COLO829 (cell line): ENCODE results near the gene DEGS2.

ENCODE experiments used
- DNase-seq: peaks from one replicate; pipeline ENCODE4 v3.0.0; 2012; ENCODE audit warnings: low spot score

Gene DEGS2

DNA sequence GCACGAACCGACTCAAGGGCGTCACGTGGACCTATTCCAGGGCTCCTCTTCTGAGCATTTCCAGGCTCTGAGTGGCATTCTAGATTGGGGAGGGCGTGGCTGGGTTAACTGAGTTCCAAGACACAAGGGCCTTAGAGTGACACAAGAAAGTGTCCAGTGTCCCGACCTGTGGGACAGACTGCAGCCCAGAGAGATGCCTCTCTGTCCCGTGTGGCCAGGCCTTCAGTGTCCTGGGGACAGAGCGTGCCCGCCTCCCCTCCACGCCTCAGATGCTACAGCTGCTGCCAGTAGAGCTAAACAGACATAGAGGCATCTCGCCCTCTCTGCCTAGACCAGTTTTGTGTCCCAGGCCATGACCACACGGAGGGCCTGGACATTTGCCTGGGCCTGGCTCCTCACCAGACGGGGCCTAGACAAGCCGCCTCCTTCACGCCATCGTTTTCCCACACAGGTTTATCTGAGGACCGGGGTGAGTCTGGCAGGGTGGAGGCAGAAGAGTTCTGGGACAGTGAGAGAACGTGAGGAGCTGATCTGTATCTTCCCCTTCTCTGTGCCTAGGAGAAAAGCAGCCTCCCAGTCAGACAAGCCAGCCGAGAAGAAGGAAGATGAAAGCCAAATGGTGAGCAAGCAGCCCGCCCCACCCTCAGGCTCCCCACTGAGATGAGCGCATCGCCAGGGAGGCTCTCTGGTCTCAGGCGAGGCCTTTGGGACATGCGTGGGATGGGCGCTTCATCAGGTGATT, 27.1 kb downstream of the DEGS2 start:
- no peak for DNase-seq

DNA sequence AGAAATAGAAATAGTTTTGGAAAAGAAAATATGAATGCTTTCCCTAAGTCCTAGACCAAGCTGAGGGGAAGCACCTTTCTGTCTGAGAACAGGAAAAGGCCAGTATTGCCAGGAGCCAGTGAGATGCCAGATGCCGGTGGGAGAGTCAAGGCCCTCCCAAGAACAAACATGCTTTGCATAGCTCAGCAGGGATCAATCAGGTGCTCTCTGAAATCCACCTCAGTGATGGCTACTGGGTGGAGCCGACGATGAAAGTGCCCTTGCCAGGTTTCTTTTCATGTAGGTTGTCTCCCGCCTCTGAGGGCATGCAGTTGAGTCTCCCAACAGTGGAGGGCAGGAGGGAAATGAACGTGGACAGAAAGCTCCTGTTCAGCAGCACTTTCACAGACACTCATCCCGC, 28.3 kb downstream of the DEGS2 start:
- DNase-seq, result no peak

DNA sequence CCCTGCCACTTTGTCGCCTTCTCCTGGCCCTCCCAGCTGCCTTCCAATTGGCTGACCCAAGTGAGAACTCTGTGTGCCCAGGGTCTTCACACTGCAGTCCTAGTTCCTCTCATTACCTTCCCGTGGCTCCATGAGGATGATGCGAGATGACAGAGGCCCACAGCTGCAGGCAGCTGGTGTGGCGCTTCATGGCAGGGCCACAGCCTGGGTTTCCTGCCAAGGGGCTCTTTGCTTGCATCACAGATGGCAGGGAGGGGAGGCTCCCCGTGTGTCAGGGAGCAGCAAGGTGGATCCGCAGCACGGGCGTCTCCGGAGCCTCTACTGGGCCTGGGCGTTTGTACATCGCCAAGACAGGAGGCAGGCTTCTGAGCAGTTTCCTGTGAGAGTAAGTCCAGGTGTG, 28.9 kb downstream of the DEGS2 start:
- no peak for DNase-seq

DNA sequence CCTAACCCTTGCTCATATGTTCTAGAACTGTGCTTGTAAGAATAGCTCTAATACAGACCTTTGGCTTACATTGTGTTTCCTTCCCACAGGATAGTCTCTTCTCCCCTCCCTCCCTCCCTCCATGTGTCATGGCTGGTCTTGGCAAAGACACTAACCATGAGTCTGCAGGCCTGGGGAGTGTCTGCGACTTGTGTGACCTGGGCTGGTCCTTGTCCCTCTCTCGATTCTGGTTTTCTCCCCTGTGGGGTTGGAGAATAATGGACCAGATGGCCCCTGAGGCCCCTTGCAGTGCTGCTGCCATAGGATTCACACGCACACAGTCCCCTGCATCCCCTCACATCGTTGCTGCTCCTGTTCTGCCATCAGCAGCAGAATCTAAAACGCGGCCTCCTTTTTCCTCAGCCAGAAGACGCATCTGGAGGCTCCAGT, 30.3 kb downstream of the DEGS2 start:
- no peak for DNase-seq

DNA sequence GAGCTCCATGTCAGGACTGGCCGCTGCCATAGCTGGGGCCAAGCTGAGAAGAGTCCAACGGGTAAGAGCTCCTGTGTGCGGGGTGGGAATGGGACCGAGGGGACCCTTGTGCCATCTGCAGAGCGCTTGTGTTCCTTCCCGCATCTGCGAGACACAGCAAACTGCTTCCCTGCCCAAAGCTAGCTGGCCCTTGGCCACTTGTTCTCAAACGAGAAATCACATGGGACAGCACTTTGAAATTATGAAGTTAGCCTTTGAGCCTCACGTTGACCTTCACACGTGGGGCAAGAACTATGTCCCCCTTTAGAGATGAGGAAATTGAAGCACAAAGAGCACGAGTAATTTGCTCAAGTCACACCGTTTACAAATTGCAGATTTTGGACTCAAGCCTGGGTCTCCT, 30.8 kb downstream of the DEGS2 start:
- no peak for DNase-seq

DNA sequence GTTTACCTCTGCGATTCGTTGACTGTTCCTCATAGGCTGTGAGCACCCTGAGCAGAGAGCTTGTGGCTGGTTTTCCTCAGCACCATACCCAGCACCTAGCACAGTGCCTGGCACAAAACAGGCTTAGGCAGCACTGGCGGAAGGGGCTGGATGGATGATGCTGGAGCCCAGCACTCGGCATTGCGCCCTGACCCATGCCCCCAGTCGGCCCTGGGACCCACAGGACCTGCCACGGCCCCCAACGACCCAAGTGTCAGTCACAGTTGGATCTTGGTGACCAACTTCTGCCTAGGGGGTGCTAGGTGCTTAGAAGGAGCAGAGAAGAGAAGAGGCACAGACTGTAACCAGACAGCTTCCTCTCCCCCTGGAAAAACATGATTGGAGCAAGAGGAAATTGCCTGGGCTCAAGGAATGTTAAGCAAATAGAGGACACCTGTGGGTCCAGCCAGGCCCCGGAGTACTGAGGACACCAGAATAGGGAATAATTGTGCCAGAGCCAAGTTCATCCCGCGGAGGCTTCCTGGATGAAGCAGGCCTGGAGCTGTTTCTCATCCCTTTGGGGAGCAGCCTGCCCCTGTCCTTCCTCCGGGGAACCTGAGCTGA, 31.5 kb downstream of the DEGS2 start:
- no peak for DNase-seq

DNA sequence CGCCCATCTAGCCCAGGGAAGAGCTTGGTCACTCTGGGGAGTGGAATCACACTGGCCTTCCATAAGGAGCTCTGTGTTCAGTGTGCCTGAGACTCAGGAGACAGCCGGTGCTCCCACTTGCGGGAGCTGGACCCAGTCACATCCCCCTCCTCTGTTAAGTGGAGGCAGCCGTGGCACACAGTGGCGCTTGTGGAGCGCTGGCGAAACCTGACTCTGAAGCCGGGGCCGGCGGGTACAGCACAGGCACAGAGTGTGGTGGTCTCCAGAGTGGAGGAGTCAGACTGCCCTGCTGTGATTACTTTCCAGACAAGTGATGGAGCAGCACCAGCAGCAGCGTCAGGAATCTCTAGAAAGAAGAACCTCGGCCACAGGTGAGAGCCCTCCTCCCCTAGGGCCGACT, 33.0 kb downstream of the DEGS2 start:
- DNase-seq, result no peak

DNA sequence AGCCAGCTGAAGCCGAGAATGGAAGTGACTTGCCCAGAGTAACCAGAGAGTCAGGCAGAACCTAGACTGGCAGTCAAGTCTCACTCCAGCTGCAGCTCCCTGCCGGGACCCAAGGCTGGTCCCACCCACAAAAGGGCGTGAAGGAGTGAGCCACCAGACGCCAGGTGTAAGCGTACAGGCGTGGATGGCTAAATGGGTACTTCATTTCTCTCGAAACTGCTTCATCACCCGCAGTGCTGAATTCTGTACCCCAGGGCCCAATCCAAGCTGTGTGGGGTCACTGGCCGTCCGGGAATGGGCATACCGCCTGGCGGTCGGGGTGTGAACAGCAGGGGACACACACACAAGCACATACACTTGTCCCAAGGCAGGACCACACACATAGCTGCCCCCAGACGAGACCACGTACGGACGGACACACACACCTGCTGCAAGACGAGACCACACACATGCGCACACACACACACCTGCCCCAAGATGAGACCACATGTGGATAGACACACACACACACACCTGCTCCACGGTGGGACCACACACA, 34.8 kb downstream of the DEGS2 start:
- no peak for DNase-seq

DNA sequence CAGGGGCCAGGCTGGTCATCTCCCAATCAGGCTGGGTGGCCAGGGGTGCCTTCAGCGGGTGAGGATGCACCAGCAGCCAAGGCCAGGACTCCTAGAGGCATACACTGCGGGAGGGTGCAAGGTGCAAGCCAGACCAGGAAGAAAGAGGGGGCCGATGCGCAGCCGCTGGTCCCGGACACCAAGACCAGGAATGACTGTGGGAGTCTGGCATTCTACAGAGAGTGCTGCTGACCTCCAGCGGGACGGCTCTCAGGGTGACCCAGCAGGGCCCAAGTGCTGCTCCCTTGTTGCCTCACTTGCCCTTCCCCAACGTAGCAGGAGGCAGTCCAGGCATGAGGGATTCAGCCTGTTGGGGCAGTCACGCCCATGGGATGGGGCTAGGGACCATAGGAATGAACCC, 35.8 kb downstream of the DEGS2 start:
- DNase-seq, result no peak

DNA sequence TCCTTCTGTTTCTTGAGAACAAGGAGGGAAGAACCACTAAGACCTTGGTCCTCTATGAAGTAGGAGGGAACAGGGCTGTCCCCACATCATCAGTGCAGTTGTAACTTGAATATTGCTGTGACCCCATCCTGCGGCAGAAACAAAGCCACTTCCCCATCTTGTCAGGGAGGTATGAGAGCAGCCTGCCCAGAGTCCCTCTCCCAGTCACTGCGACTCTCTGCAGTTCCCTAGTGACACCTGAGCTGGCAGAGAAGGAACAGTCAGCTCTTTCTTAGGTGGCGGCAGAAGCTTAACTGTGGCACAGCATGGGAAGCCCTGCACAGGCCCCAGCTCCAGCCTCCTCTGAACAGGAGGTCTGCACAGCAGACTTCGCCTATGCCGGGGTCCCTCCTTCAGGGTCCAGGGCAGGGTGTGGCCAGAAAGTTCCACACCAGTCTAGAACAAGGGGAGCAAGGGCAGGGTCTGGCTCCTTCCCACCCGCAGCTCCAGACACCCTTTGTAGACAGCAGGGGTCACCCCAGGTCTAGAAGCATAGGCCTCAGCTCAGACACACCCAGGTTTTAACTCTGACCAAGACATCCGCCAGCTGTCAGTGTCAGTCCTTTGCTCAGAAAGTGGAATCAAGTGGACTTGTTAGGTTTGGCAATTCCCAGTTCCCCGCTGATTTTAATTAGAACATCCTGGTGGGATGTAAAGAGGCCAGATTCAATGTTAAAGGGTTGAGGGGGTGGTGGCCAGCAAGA, 36.8 kb downstream of the DEGS2 start:
- DNase-seq, result no peak

DNA sequence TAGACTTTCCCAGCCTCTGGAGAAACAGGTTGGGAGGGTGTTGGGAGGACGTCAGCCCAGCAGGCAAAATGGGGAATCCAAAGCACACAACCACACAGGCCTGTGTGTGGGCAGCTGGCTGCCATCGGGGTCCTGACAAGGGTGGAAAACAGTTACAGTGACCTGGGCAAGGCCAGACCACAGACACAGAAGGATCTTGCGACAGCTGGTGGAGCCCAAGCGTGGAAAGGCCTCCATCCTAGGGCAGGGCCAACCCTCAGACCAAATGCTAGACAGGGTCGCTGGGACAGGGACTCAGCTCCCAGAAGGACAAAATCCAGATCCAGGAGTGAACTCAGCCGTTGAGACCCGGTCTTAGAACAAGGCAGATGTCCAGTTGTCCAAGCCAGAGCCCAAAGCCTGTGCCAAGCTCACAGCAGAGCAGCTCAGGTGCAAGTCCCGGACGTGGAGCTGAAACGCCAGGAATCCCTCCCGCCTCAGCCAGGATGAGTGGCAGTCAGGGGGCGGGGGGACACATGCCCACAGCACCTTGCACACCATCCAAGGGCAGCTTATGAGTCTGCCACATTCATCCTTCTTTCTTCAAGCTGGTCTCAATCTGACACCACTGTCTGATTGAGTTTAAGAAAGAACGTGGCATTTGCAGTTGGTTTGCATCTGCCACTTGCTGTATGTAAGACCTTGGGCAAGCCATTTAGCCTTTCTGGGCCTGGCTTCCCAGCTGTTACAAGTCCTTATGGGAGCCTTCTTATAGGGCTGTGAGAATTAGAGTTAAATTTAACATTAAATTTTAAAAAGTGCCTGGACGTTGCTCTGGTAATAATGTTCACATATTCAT, 37.6 kb downstream of the DEGS2 start:
- DNase-seq, result no peak

DNA sequence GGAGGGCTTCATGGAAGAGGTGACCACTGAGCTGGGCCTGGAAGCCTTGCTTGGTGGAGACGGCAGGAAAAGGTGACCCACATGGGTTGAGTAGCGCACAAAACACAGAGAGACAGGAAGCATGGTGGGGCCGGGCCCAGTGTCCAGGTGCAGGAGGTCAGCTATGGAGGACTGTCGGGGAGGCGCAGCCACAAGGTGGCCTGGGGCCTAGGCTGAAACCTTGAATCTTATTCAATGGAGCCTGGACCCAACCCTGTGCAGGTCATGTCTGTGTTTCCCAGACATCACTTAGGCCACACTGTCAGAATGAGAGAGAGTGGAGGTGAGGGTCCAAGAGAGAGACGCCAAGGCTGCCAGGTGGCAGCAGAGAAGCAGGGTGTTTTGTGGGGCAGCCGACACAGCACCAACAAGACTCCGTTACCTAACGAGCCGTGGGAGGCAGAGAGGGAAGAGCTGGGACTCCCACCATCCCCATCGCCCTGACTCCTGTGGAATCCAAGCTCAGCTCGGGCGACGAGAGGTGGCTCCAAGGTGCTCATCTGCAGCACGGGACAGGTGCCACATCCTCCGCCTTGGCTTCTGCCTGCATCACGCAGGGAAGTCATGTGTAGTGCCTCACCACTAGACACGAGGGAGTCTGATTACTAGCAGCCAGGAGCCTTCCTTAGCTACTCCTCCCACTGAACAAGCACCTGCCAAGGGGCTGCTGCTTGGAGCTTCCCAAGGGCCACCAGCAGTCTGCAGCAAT, 38.7 kb downstream of the DEGS2 start:
- no peak for DNase-seq

DNA sequence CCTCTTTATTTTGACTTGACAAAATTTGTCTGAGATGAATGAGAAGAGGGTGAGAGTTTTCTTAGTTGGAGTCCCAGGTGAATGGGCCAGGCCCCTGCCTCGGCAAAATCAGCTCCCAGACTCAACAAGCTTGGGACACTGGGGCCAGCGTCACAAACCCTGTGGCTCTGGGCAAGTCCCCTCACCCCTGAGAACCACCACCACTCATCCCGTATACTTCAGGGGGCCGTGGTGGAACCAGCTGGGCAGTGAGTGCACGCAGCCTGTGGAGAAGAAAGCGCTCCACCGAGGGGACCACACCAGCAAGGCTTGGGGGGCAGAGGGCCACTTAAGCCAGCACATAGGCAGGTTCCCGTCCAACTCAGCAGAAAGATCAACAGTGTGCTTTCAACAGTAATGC, 40.2 kb downstream of the DEGS2 start:
- DNase-seq, result no peak

DNA sequence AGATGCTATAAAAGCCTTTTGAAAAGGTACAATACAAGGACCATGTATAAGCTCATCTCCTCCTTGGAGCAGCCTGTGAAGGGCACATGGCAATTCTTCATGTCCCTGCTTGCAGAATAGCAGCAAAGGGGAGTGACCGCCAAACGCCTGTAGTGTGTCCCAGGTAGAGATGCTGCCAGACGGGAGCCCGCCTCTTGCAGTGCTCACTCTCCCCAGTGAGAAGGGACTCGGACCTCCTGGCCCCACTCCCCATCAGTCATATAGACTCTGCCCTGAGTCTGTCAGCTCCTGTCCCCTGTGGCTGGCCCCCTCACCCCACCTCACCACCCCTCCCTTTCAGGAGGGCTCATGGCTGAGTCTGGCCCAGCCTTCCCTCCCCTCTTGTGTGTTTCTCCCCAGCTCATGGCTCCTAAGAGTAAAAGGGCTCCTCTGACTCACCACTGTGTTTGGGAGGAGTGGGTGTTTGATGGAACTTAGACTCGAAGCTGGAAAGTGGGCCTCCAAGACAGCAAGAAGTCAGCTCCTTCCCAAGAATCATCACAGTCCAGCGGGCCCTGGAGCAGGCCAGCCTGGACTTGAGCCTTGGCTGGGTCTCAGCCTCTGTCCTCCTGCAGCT, 40.9 kb downstream of the DEGS2 start:
- DNase-seq, result no peak

DNA sequence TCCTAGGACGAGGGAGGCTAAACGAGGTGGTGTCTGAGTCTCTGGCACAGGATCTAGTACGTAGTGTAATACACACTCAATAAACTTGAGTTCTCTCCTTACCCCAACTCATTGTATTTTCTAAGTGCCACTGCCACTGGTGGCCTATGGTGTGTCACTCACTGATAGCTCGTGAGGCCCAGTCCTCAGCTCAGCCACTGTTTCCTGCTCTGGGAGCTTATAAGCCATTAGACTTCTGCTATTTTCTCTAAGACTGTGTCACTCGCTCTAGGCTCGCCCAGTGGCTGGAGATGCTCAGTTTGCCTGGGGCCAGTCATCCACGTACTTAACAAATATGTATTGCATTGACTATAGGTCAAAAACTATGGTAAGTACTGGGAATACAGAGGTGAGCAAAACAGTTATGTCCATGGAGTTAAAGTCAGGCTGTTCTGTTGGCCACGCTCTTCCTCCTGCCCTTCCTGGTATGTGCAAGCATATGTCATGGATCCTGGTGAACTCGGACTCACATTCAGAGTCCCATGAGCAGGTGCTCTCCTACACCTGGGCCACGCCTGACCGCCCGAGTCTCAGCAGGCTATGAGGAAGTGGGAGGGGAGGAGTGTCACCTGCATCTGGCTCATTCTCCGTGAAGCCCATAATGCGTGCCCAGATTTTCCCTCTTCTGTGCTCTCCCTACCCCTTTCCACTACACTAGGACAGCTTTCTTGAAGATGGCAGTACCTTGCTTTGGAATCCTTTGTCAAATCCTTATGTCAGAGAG, 41.6 kb downstream of the DEGS2 start:
- DNase-seq, result no peak

DNA sequence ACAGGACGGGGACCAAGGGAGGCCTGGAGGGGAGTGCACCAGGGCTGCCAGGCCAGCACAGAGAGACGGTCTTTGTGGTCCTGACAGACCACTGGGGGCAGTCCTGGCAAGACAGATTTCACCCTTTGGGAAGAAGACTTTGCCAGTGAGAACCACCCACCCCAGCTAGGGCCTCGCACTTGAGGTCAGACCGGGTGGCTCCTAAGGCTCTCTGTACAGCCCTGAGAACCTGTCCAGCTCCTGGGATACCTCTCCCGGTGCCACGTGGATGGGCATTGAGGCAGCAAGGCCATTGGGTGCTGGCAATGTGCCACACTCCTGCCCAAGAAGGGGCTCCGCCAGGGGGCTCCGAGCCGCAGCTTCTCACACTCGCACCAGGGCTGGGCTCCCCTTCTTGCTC, 42.4 kb downstream of the DEGS2 start:
- DNase-seq, result no peak

DNA sequence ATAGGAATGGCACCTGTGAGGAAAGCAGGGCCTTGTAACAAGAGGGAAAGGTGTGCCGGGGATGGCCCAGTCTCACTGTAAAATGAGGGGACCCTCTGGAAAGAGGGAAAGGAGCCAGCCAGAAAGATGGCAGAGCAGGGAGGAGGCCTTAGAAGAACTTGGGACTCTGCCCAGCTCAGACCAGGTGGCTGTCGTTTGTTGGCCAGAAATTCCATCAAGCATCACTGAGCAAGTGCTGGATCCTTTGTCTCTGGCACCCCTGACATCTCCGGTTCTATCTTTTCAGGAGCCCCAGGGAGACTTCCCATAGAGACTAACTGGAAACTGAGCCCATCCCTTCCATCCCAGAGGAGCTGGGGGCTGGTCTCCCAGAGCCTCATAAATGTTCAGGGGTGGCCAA, 43.3 kb downstream of the DEGS2 start:
- DNase-seq, result no peak

DNA sequence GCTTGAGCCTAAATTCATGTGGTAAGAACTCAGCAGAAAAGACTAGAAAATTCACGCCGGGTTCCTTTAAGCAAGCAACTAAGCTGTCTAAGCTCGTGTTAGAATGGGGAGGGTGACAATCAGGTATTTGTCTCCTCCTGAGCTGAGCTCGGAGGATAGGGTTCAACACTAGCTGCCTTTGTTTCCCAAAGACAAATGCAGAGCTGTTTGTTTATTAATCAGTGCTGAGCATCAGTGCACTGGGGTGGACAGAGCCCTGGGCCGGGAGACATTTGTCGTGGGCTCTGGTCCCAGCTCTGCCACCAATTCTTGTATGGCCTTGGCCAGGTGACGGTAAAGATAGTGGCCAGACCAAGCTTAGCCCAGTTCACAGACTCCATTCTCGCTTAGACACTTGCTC, 43.7 kb downstream of the DEGS2 start:
- peak; percentile 9 for DNase-seq

DNA sequence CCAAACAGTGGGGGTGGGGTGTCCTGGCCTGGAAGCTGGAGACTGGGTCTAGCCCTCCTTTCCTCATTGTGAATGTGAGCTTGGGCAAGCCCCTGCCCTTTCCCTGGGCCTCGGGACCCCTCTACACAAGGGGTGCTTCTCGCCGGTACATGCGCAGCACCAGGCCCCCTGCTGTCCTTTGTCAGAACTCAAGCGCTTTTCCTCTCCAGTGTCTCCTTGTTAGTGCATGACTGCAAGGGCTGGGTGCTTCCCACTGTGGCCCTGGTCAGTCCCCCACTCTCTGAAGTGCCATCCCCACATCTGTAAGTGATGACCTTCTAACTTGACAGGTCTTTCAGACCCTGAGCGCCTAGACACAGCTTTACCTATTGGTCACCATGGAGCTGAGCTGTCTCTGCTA, 44.2 kb downstream of the DEGS2 start:
- DNase-seq, result no peak

DNA sequence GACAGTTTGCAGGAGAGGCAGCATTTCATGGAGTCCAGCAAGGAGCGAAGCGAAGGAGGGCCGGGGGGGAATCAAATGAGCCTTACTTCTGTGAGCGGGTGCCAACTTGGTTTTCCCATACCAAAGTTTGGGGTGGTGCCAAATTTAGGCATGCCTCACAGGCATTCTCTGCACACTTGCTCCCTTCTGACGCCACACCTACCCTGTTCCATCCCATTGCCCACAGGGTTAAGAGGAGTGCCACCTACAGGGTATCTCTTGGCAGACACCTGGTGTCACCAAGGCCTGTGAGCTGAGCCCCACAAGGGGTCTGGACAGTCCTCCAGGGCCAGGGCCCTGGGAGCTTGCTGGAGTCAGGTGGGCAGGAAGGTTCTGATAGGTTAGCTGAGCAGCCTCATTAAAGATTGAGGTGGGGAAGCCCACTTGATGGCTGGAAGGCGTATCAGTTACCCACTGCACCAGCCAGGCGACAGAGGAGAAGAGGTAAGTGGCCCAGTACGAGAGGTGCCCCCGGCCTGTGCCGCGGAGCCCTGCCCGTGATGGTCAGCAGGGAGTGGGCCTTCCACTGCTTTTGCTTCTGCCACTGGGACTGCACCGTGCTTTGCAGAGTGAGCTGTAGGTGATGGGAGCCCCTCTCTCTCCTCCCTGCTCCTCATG, 45.2 kb downstream of the DEGS2 start:
- DNase-seq, result no peak
